GM18505 (cell line): Measurements from ENCODE around the gene ADAM20.
"Not testable (repeated sequence)": the region's sequence is repeated elsewhere in the genome, so short reads cannot be mapped to it uniquely, and the experiment has no call there.

Experiments used
- ATAC-seq: cut with Tn5 transposase; IDR thresholded peaks from one replicate; pipeline ENCODE4 v1.9.1; 2021; ENCODE audit not compliant: unreplicated experiment
- POLR2A ChIP-seq: IDR thresholded peaks from 4 replicates; pipeline ENCODE4 v1.6.1; 2011; ENCODE audit warnings: borderline replicate concordance; ENCODE audit not compliant: insufficient read depth, insufficient read length; ENCODE audit errors: extremely low read depth

ADAM20 gene

DNA sequence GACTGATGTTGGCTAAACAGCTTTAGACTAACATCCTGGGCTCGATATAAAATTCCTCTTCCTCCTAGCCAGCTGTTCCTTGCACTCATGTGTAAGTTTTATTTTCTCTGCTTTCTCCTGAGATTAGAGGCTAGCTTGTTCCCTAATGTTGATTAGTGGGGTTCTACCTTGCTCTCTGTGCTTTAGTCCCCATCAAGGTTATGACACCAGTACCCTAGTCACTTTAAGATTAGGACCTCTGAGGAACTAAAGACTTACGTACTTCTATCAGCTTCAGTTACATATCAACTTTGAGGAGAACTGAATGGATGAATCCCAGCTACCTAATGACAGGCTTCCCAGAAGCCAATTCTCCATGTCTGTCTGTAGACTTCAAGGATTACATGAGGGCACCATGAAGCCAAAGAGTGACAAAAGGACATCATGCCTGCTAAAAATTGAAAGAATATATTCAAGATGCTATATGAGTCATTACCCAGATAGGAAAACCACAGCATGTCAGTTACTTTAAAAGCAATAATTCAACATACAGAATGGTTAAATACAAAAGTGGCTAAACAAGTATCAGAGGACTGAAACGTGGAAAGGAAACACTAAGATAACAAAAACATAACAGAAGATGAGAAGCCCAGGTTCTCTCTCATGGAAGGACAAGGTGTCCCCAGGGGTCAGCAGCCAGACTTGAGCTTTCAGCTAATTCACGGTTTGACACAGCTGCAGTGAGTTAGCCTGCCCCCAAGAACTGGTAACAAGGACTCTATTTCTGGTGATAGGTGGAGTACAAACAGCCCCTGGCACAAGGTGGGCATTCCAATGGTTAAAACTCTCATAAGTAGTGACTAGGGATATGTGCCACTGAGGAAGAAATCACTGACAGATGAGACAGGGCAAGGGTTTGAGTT, 20.4 kb downstream of the ADAM20 start:
- ATAC-seq = no peak
- no peak for TF ChIP-seq POLR2A

GRCh38 chr14:70498191-70498590, 36.6 kb downstream of the ADAM20 start:
- no peak for ATAC-seq
- TF ChIP-seq POLR2A = no peak

DNA sequence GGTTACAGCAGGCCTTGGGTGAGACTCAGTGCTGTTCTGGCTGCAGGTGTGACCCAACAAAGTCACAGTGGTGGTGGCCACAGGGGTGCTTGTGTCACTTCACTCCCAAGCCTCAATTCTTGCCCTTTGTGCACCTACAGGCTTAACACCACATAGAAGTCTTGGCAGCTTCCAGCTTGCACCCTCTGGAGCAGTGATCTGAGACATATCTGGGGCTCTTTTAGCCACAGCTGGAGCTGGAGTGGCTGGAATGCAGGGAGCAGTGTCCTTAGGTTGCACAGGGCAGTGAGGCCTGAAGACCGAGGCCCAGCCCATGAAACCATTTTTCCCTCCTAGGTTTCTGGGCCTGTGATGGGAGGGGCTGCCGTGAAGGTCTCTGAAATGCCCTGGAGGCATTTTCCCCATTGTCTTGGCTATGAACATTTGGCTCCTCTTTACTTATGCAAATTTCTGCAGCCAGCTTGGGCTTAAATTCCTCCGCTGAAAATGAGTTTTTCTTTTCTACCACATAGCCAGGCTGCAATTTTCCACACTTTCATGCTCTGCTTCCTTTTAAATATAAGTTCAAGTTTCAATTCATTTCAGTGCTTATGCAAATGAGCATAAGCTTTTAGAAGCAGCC, 45.1 kb downstream of the ADAM20 start:
- ATAC-seq = no peak

GRCh38 chr14:70477356-70478105, 57.3 kb downstream of the ADAM20 start:
- ATAC-seq = not testable (repeated sequence)

More for the DNA sequence above, 45.1 kb downstream of the ADAM20 start:
- TF ChIP-seq POLR2A = no peak

DNA sequence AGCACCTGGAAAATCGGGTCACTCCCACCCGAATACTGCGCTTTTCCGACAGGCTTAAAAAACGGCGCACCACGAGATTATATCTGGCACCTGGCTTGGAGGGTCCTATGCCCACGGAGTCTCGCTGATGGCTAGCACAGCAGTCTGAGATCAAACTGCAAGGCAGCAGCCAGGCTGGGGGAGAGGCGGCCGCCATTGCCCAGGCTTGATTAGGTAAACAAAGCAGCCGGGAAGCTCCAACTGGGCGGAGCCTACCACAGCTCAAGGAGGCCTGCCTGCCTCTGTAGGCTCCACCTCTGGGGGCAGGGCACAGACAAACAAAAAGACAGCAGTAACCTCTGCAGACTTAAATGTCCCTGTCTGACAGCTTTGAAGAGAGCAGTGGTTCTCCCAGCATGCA, 59.3 kb downstream of the ADAM20 start:
- not testable (repeated sequence) for ATAC-seq

GRCh38 chr14:70473825-70474224, 61.0 kb downstream of the ADAM20 start:
- no peak for ATAC-seq
- TF ChIP-seq POLR2A = no peak
